HEK293 (cell line): Measurements from ENCODE around the gene GCK.

Source experiments
- CTCF ChIA-PET: fragments of 350-600 bp; formaldehyde crosslinking; extraction: SDS; loops from one replicate; lab custom pipeline; 2021; ENCODE audit warnings: antibody characterized with exemption; lab: Yijun Ruan, JAX
- POLR2A ChIA-PET: fragments of 300-600 bp; formaldehyde crosslinking; extraction: SDS; loops from one replicate; lab custom pipeline; 2020; ENCODE audit warnings: antibody characterized with exemption, inconsistent platforms; lab: Yijun Ruan, JAX
- H3K27ac ChIP-seq: fragments of 200-500 bp; sonication (Bioruptor generic); 2 replicates; pipeline ENCODE4 v1.5.1; 2014; ENCODE audit warnings: low read depth, low read length, control low read depth, inconsistent platforms; ENCODE audit errors: extremely low read depth
- H3K36me3 ChIP-seq, 2 experiments: fragments of 200-500 bp in 1 of 2; sonication (Bioruptor generic) in 1 of 2; 1 replicate in 1 of 2; 2 replicates in 1 of 2; pipeline ENCODE4 v1.5.1; 2014 to 2017; ENCODE audit warnings: inconsistent platforms in 2 of 2, low read length in 2 of 2; ENCODE audit not compliant: control insufficient read depth in 2 of 2, insufficient read depth in 1 of 2
- H3K4me1 ChIP-seq: fragments of 200-500 bp; sonication (Bioruptor generic); 2 replicates; pipeline ENCODE4 v1.5.1; 2014; ENCODE audit warnings: mild to moderate bottlenecking, low read length, inconsistent platforms; ENCODE audit not compliant: control insufficient read depth, insufficient read depth
- H3K4me3 ChIP-seq: 2 replicates; pipeline ENCODE4 v1.5.1; 2011; ENCODE audit warnings: low read depth, mild to moderate bottlenecking, control low read depth, low read length, moderate library complexity
- H3K9me3 ChIP-seq: fragments of 200-500 bp; sonication (Bioruptor generic); 2 replicates; pipeline ENCODE4 v1.5.1; 2014; ENCODE audit warnings: low read depth, low read length, inconsistent platforms; ENCODE audit not compliant: control insufficient read depth, insufficient read depth
- EGR2 ChIP-seq: fragments of 450-650 bp; formaldehyde crosslinking; IDR thresholded peaks from 2 replicates; pipeline ENCODE4 v1.5.1; 2016; ENCODE audit warnings: low read depth, missing biosample characterization, missing genetic modification characterization
- HOXA7 ChIP-seq: sonication (generic); formaldehyde crosslinking; IDR thresholded peaks from 2 replicates; pipeline ENCODE4 v1.8.1; 2022; ENCODE audit warnings: missing genetic modification reagents, borderline replicate concordance
- PATZ1 ChIP-seq: fragments of 450-650 bp; formaldehyde crosslinking; IDR thresholded peaks from 2 replicates; pipeline ENCODE4 v1.5.1; 2016; ENCODE audit warnings: missing biosample characterization, missing genetic modification characterization
- REPIN1 ChIP-seq: fragments of 450-650 bp; formaldehyde crosslinking; IDR thresholded peaks from 2 replicates; pipeline ENCODE4 v1.5.1; 2017; ENCODE audit warnings: missing biosample characterization, missing genetic modification characterization, low read depth
- YY1 ChIP-seq: fragments of 450-650 bp; formaldehyde crosslinking; IDR thresholded peaks from 2 replicates; pipeline ENCODE4 v1.5.1; 2018; ENCODE audit warnings: missing biosample characterization, missing genetic modification characterization
- ZBTB44 ChIP-seq: fragments of 450-650 bp; IDR thresholded peaks from 2 replicates; pipeline ENCODE4 v1.5.1; 2018; ENCODE audit warnings: missing biosample characterization, mild to moderate bottlenecking, missing genetic modification characterization
- ZBTB6 ChIP-seq: fragments of 450-650 bp; formaldehyde crosslinking; IDR thresholded peaks from 2 replicates; pipeline ENCODE4 v1.5.1; 2017; ENCODE audit warnings: missing biosample characterization, missing genetic modification characterization
- ZFP69B ChIP-seq: fragments of 450-650 bp; formaldehyde crosslinking; IDR thresholded peaks from 2 replicates; pipeline ENCODE4 v1.5.1; 2016; ENCODE audit warnings: missing biosample characterization, missing genetic modification characterization
- ZNF121 ChIP-seq: fragments of 450-650 bp; formaldehyde crosslinking; IDR thresholded peaks from 2 replicates; pipeline ENCODE4 v1.5.1; 2016; ENCODE audit warnings: missing biosample characterization, missing genetic modification characterization
- ZNF274 ChIP-seq, 2 experiments: fragments of 200-500 bp in 1 of 2; fragments of 450-650 bp in 1 of 2; sonication (Bioruptor generic) in 1 of 2; formaldehyde crosslinking in 1 of 2; IDR thresholded peaks; 2 replicates each; pipeline versions ENCODE4 v1.5.1 to v1.6.1; 2014 to 2016; ENCODE audit warnings: borderline replicate concordance in 1 of 2, inconsistent platforms in 1 of 2, low read length in 1 of 2, missing biosample characterization in 1 of 2, missing genetic modification characterization in 1 of 2
- ZNF292 ChIP-seq: fragments of 450-650 bp; formaldehyde crosslinking; IDR thresholded peaks from 2 replicates; pipeline ENCODE4 v1.5.1; 2016; ENCODE audit warnings: low read depth, missing biosample characterization, missing genetic modification characterization, borderline replicate concordance
- ZNF311 ChIP-seq: fragments of 450-650 bp; formaldehyde crosslinking; IDR thresholded peaks from 2 replicates; pipeline ENCODE4 v1.5.1; 2017; ENCODE audit warnings: missing biosample characterization, missing genetic modification characterization, borderline replicate concordance
- ZNF362 ChIP-seq: fragments of 450-650 bp; formaldehyde crosslinking; IDR thresholded peaks from 2 replicates; pipeline ENCODE4 v1.5.1; 2016; ENCODE audit warnings: missing biosample characterization, missing genetic modification characterization
- ZNF561 ChIP-seq: fragments of 450-650 bp; IDR thresholded peaks from 2 replicates; pipeline ENCODE4 v1.5.1; 2018; ENCODE audit warnings: missing biosample characterization, missing genetic modification characterization, borderline replicate concordance
- ZNF571 ChIP-seq: fragments of 450-650 bp; formaldehyde crosslinking; IDR thresholded peaks from 2 replicates; pipeline ENCODE4 v1.5.0; 2017; ENCODE audit warnings: missing biosample characterization, missing genetic modification characterization
- ZNF610 ChIP-seq: fragments of 450-650 bp; formaldehyde crosslinking; IDR thresholded peaks from 2 replicates; pipeline ENCODE4 v1.5.1; 2016; ENCODE audit warnings: missing biosample characterization, missing genetic modification characterization, borderline replicate concordance
- ZNF623 ChIP-seq: fragments of 450-650 bp; formaldehyde crosslinking; IDR thresholded peaks from 2 replicates; pipeline ENCODE4 v1.5.1; 2016; ENCODE audit warnings: missing biosample characterization, missing genetic modification characterization
- ZNF658 ChIP-seq: fragments of 450-650 bp; formaldehyde crosslinking; IDR thresholded peaks from 2 replicates; pipeline ENCODE4; 2016; ENCODE audit warnings: missing biosample characterization, missing genetic modification characterization
- ZNF785 ChIP-seq: fragments of 450-650 bp; formaldehyde crosslinking; IDR thresholded peaks from 2 replicates; pipeline ENCODE4 v1.5.1; 2016; ENCODE audit warnings: missing biosample characterization, missing genetic modification characterization
- ZSCAN23 ChIP-seq: fragments of 450-650 bp; formaldehyde crosslinking; IDR thresholded peaks from 2 replicates; pipeline ENCODE4 v1.5.1; 2016; ENCODE audit warnings: missing biosample characterization, missing genetic modification characterization
- TF ChIP-seq, protein P1 (sequence below): fragments of 450-650 bp; formaldehyde crosslinking; IDR thresholded peaks from 2 replicates; pipeline ENCODE4 v1.5.1; 2016; ENCODE audit warnings: missing biosample characterization, missing genetic modification characterization
- TF ChIP-seq, protein P2 (sequence below): fragments of 450-650 bp; IDR thresholded peaks from 2 replicates; pipeline ENCODE4 v1.5.1; 2018; ENCODE audit warnings: missing biosample characterization, missing genetic modification characterization
- TF ChIP-seq, protein P3 (sequence below): fragments of 450-650 bp; formaldehyde crosslinking; IDR thresholded peaks from 2 replicates; pipeline ENCODE4 v1.5.1; 2016; ENCODE audit warnings: missing biosample characterization, missing genetic modification characterization

The GCK gene

GRCh38 chr7:44224080-44224973 lies 35.1 kb upstream of the GCK start (continued):
- TF ChIP-seq EGR2 (tag by site-specific recombination): peak; percentile 95
- TF ChIP-seq ZNF561 (tag by site-specific recombination): no peak
- TF ChIP-seq, protein P1, sequence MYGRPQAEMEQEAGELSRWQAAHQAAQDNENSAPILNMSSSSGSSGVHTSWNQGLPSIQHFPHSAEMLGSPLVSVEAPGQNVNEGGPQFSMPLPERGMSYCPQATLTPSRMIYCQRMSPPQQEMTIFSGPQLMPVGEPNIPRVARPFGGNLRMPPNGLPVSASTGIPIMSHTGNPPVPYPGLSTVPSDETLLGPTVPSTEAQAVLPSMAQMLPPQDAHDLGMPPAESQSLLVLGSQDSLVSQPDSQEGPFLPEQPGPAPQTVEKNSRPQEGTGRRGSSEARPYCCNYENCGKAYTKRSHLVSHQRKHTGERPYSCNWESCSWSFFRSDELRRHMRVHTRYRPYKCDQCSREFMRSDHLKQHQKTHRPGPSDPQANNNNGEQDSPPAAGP (tag by site-specific recombination): peak; percentile 67
- TF ChIP-seq ZNF274 (IDR thresholded peaks at IDR 0.05; ENCODE audit: low read length): no peak
- no peak for TF ChIP-seq ZNF274 (tag by site-specific recombination; IDR thresholded peaks at IDR 0.05; ENCODE audit: borderline replicate concordance)
- no peak for TF ChIP-seq ZNF610 (tag by site-specific recombination)
- no peak for TF ChIP-seq ZNF292 (tag by site-specific recombination)
- no peak for TF ChIP-seq ZFP69B
- no peak for TF ChIP-seq REPIN1 (tag by site-specific recombination)
- no peak for TF ChIP-seq ZNF362 (tag by site-specific recombination)
- no peak for TF ChIP-seq ZNF658 (tag by site-specific recombination)
- no peak for TF ChIP-seq ZBTB44 (tag by site-specific recombination)
- 0 out of 2 replicates have a peak, but pooled peaks have one; percentile 33 for TF ChIP-seq PATZ1 (tag by site-specific recombination)
- TF ChIP-seq, protein P2, sequence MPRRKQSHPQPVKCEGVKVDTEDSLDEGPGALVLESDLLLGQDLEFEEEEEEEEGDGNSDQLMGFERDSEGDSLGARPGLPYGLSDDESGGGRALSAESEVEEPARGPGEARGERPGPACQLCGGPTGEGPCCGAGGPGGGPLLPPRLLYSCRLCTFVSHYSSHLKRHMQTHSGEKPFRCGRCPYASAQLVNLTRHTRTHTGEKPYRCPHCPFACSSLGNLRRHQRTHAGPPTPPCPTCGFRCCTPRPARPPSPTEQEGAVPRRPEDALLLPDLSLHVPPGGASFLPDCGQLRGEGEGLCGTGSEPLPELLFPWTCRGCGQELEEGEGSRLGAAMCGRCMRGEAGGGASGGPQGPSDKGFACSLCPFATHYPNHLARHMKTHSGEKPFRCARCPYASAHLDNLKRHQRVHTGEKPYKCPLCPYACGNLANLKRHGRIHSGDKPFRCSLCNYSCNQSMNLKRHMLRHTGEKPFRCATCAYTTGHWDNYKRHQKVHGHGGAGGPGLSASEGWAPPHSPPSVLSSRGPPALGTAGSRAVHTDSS: no peak
- no peak for TF ChIP-seq ZNF785 (tag by site-specific recombination)
- TF ChIP-seq ZNF121 (tag by site-specific recombination): no peak

- Histone ChIP-seq H3K36me3 (no peaks in the 10 kb centered on the region), H3K27ac (no peak overlapping the region), H3K4me1 (no peaks in the 10 kb centered on the region; the same call in 1 of the 2 replicates), H3K9me3 (no peaks in the 10 kb centered on the region), H3K4me3 (no peak overlapping the region)
- ChIA-PET POLR2A (interaction anchor here (1.1 kb wide), 1 partner anchor 23 kb away, joined by 3 read pairs; the partner anchor contains the start of gene YKT6), CTCF (interaction anchor here (0.6 kb wide), 2 partner anchors 97 to 127 kb away, joined by 3 to 4 read pairs; no protein-coding TSS in a partner anchor)
- TF ChIP-seq YY1: no peak
- TF ChIP-seq ZNF571: no peak
- TF ChIP-seq ZNF623 (tag by site-specific recombination): no peak
- TF ChIP-seq ZNF658 (tag by site-specific recombination): no peak
- TF ChIP-seq ZSCAN23: no peak
- TF ChIP-seq, protein P3, sequence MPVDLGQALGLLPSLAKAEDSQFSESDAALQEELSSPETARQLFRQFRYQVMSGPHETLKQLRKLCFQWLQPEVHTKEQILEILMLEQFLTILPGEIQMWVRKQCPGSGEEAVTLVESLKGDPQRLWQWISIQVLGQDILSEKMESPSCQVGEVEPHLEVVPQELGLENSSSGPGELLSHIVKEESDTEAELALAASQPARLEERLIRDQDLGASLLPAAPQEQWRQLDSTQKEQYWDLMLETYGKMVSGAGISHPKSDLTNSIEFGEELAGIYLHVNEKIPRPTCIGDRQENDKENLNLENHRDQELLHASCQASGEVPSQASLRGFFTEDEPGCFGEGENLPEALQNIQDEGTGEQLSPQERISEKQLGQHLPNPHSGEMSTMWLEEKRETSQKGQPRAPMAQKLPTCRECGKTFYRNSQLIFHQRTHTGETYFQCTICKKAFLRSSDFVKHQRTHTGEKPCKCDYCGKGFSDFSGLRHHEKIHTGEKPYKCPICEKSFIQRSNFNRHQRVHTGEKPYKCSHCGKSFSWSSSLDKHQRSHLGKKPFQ (tag by site-specific recombination): no peak
- no peak for TF ChIP-seq ZBTB6 (tag by site-specific recombination)
- TF ChIP-seq ZNF311: no peak
- TF ChIP-seq HOXA7: no peak
These were observed 34.3 kb upstream of the GCK start for GRCh38 chr7:44223362-44224079.
